ENCODE data around the gene PXYLP1.

PXYLP1 gene

GRCh38 chr3:141330235-141330634, 98.6 kb downstream of the PXYLP1 start:
- DNase-seq: no peak

- DNase-seq: no peak
Measured at GRCh38 chr3:141330718-141331376, 99.2 kb downstream of the PXYLP1 start.

DNA sequence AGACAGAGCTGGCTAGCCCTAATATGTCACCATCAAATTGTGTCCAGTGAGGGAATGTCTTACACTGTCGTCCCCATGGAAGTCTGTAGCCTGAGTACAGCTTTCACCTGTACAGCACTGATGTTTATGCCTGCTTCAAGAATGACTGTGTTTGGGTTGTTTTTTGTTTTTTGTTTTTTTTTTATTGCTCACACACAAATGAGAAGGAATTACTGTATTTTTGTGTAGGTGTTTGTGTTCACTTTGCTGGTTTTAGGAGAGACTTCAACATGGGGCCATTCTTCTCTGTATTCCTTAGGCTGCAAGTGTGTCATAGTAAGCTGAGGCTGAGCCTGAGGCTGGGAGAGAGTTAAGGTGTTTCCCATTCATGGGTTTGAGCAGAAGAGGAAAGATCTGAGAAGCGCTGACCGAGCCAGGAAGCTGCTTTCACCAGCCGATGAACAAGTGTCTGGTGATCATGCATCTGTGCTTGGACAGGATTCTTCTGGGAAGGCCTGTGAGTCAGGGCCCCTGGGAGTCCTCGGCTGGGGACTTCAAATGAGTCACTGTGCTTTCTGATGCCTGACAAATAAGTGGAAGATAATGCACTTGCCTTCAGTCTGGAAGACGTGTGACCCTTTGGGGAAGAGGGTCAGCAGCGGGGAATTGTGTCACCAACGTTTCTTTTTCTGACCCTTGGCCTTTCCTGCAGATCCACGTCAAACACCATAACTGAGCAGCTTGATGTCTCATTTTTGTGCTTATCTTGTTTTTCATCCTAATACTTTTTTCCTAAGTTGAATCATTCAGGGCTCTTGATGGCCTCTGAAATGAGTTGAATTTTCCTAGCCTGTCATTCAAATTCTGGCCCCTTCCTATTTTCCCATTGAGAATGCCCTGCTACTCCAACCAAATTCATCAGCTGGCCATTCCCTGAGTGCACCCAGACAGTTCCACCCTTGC, 100.0 kb downstream of the PXYLP1 start:
- no peak for DNase-seq

DNA sequence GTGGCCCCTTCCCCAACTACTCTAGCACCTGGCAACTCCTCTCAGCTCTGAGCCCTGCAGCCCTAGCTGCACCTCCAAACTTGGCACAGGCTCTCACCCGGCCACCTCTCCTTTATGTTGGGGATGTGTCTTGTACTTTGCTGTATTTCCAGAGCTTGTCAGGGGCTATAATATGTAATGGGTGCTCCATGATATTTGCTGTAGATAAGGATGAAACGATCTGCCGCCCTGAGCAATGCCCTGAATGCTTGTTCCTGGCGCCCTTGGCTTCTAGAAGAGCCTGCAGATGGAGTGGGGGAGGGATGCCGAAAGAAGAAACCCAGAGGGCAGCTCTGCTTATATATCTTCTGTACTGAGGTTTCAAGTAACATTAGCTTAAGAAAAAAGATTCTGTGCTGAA, 100.8 kb downstream of the PXYLP1 start:
- no peak for DNase-seq

DNA sequence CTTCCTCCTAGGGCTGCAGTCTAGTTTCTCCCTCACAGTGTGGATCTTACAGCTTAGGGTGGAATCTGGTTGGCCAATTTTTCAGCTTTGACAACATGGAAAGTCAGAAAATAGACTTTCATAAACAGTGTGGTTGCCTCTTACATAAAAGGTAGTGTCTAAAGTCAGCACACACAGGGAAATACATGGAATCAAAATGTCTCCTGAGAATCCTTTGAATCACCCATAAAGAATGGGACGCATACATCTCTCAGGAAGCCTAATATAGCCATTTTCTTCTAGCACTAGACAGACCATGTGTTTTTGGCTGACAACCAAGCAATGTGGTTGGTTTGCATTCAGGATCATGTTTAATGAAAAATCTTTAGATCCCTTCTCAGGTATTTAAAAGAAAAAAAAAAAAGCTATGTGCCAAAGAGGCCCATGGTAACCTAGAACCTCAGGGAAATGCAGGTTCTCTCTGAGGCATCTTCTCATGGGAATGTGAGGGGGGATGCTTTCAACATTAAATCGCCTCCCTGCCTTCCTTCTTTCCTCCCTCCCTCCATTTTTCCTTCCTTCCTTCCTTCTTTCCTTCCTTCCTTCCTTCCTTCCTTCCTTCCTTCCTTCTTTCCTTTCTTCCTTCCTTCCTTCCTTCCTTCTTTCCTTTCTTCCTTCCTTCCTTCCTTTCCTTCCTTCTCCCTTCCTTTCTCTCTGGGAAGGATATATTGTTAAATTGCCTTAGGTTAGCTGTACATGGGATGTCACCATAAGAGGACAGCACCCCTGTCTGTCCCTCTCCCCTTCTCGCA, 102.4 kb downstream of the PXYLP1 start:
- no peak for DNase-seq

GRCh38 chr3:141334627-141335250, 103.1 kb downstream of the PXYLP1 start:
- DNase-seq: no peak

GRCh38 chr3:141335531-141336061, 104.0 kb downstream of the PXYLP1 start:
- DNase-seq: no peak

DNA sequence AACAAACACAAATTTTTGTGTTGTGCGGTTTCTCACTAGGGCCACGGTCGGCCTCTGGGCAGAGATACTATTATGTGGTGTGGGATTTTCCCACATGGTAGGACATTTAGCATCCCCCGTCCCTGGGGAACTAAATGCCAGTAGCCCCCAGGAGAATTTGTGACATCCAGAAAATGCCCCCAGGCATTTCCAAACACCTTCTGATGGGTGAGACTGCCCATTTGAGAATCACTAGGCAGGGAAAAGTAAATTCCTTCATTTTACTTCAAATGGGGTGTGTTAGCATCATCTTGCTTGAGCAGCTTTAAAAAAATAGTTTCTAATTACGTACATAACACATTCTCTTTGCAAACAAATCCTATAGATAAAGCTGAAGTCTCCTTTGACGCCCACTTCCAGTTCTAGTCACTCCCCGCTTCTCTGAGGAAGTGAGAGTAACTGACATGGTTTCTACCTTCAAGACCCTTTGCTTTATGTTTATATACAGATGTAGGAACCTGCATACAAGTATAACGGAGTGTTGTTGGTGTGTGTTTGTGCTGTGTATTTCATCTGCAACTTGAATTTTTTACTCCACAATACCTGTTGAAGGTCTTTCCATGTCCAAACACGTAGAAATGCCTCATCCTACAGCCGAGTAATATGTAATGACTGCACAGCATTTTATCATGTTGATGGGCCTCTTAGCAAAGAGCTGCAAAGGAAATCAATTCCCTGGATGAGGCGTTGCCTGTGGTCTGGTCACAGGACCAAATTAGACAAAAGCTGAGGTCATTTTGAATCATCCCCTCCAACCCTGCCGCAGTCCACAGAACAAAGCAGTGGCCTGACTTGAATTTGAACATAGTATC, 105.3 kb downstream of the PXYLP1 start:
- DNase-seq: peak; percentile 61

DNA sequence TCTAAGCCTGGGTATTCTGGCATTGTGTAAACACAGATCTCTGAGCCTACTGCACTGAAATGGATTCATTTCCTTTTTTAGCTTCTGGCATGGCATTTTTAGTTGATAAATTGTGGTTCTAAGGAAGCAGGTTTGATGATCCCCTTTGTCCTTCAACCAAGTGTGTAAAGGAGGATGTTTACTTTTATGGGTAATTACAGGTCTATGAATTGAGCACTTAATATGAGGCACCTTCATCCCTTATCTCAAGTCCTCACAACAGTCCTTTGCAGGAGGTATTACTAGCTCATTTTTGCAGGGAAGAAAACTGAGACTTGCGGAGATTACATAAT, 105.9 kb downstream of the PXYLP1 start:
- no peak for DNase-seq

DNA sequence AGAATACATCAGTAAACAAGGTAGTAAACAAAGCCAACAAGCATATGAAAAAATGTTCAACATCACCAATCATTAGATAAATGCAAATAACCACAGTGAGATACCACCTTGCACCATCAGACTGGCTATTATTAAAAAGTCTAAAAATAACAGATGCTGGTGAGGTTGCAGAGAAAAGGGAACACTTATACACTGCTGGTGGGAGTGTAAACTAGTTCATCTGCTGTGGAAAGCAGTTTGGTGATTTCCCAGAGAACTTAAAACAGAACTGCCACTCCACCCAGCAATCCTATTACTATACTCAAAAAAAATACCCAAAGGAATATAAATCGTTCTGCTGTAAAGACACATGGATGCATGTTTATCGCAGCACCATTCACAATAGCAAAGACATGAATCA, 106.4 kb downstream of the PXYLP1 start:
- no peak for DNase-seq

DNA sequence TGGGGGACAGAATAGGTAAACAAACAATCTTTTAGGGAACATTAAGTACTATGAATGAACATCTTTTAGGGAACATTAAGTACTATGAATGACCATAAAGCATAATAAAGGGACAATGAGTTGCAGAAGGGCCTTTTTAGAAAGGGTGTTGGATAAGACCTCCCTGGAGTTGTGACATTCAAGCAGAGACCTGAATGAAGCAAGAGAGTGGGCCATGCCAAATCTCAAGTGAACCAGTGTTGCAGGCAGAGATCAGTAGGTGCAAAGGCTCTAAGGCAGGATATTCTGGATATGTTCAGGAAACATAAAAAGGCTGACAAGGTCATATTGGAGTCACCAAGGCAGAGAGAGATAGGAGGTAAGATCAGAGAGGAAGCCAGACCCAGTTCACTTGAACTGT, 107.3 kb downstream of the PXYLP1 start:
- no peak for DNase-seq

GRCh38 chr3:141341536-141341935, 109.9 kb downstream of the PXYLP1 start:
- DNase-seq: no peak

- DNase-seq: no peak
Measured at GRCh38 chr3:141342386-141342785, 110.8 kb downstream of the PXYLP1 start.

DNA sequence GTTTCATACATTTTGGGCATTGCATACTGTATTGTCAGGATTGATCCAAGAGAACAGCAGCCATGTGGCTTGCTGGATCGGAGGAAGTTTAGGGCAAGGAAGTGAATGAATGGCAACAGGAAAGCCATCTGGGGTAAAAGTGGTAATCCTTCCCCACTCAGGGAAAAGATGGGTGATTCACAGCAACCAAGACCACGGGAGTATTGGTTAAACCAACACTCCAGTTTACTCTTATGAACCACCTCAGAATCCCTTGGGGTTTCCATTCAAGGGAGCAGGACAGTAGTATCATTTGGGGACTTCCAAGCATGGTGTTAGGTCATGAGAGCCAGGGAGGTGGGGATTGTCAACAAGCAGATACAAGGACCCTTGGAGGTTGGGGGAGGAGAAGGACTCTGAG, 111.5 kb downstream of the PXYLP1 start:
- DNase-seq: no peak

DNA sequence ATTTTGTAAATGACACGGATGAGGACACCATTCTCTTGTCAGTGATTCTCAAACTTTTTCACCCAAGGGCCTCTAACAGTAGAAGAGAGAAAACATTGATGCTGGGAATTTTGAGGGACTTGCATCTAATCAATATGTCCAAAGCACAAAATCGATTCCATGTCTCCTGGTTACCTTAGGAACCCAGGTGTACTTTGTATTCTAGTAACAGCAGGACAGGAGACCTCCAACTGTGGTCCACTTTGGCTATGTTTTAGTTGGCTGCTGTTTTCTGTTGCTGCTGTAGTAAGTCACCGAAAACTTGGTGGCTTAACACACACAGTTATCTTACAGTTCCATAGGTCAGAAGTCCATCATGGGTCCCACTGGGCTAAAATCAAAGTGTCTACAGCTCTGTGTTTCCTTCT, 112.2 kb downstream of the PXYLP1 start:
- no peak for DNase-seq

All from NCI-H2029 (cell line).